Measurements from ENCODE around the gene THRAP3.
"Not testable (repeated sequence)": the region's sequence is repeated elsewhere in the genome, so short reads cannot be mapped to it uniquely, and the experiment has no call there.

Gene THRAP3

GRCh38 chr1:36207339-36207738, 16.9 kb upstream of the THRAP3 start:
- DNase-seq (ENCODE audit: low read depth) = peak; percentile 93

GRCh38 chr1:36208978-36209703, 15.1 kb upstream of the THRAP3 start:
- DNase-seq (ENCODE audit: low read depth) = no peak

- DNase-seq (ENCODE audit: low read depth) = no peak
Measured at GRCh38 chr1:36211307-36211706, 12.9 kb upstream of the THRAP3 start.

- no peak for DNase-seq (ENCODE audit: low read depth)
Measured at GRCh38 chr1:36211841-36212240, 12.4 kb upstream of the THRAP3 start.

- no peak for DNase-seq (ENCODE audit: low read depth)
Measured at GRCh38 chr1:36212782-36213181, 11.5 kb upstream of the THRAP3 start.

GRCh38 chr1:36217670-36218069, 6.6 kb upstream of the THRAP3 start:
- no peak for DNase-seq (ENCODE audit: low read depth)

- not testable (repeated sequence) for DNase-seq (ENCODE audit: low read depth)
Measured at GRCh38 chr1:36221901-36222300, 2.3 kb upstream of the THRAP3 start.

GRCh38 chr1:36222481-36223380, 1.5 kb upstream of the THRAP3 start:
- no peak for DNase-seq (ENCODE audit: low read depth)

GRCh38 chr1:36223381-36223995, 755 bp upstream of the THRAP3 start:
- peak; percentile 58 for DNase-seq (ENCODE audit: low read depth)

GRCh38 chr1:36224537-36225282, 467 bp downstream of the THRAP3 start:
- DNase-seq (ENCODE audit: low read depth) = peak; percentile 78

- no peak for DNase-seq (ENCODE audit: low read depth)
Measured at GRCh38 chr1:36225283-36225899, 1.1 kb downstream of the THRAP3 start.

GRCh38 chr1:36230279-36230678, 6.0 kb downstream of the THRAP3 start:
- DNase-seq (ENCODE audit: low read depth) = not testable (repeated sequence)

- no peak for DNase-seq (ENCODE audit: low read depth)
Measured at GRCh38 chr1:36231191-36231590, 6.9 kb downstream of the THRAP3 start.

GRCh38 chr1:36232212-36233095, 8.2 kb downstream of the THRAP3 start:
- no peak for DNase-seq (ENCODE audit: low read depth)

GRCh38 chr1:36236302-36236701, 12.1 kb downstream of the THRAP3 start:
- no peak for DNase-seq (ENCODE audit: low read depth)

GRCh38 chr1:36238433-36238832, 14.2 kb downstream of the THRAP3 start:
- DNase-seq (ENCODE audit: low read depth) = no peak

- no peak for DNase-seq (ENCODE audit: low read depth)
Measured at GRCh38 chr1:36239941-36240637, 15.8 kb downstream of the THRAP3 start.

GRCh38 chr1:36247538-36247937, 23.3 kb downstream of the THRAP3 start:
- no peak for DNase-seq (ENCODE audit: low read depth)

GRCh38 chr1:36248250-36248894, 24.1 kb downstream of the THRAP3 start:
- DNase-seq (ENCODE audit: low read depth) = peak; percentile 82
